ENCODE data around the gene NDUFAF8.
A peak's percentile ranks its signal among the peaks of the same experiment; 100 is the strongest.
"Not testable (repeated sequence)": the region's sequence is repeated elsewhere in the genome, so short reads cannot be mapped to it uniquely, and the experiment has no call there.

The NDUFAF8 gene

GRCh38 chr17:81223762-81224130 lies 15.4 kb upstream of the NDUFAF8 start:
- DNase-seq = no peak

- not testable (repeated sequence) for DNase-seq
These were observed 11.5 kb upstream of the NDUFAF8 start for GRCh38 chr17:81227630-81228029.

GRCh38 chr17:81228420-81228819 lies 10.7 kb upstream of the NDUFAF8 start:
- DNase-seq = no peak

- no peak for DNase-seq
These were observed 10.1 kb upstream of the NDUFAF8 start for GRCh38 chr17:81228834-81229665.

GRCh38 chr17:81229666-81229920 lies 9.5 kb upstream of the NDUFAF8 start:
- DNase-seq = no peak

- no peak for DNase-seq
These were observed 8.9 kb upstream of the NDUFAF8 start for GRCh38 chr17:81230043-81230820.

- no peak for DNase-seq
These were observed 7.9 kb upstream of the NDUFAF8 start for GRCh38 chr17:81231121-81231645.

- no peak for DNase-seq
These were observed 7.1 kb upstream of the NDUFAF8 start for GRCh38 chr17:81231766-81232581.

GRCh38 chr17:81232616-81233241 lies 6.4 kb upstream of the NDUFAF8 start:
- no peak for DNase-seq

- no peak for DNase-seq
These were observed 5.8 kb upstream of the NDUFAF8 start for GRCh38 chr17:81233316-81233715.

- no peak for DNase-seq
These were observed 5.2 kb upstream of the NDUFAF8 start for GRCh38 chr17:81233811-81234505.

GRCh38 chr17:81234506-81234855 lies 4.6 kb upstream of the NDUFAF8 start:
- DNase-seq = no peak

- no peak for DNase-seq
These were observed 3.9 kb upstream of the NDUFAF8 start for GRCh38 chr17:81234940-81235821.

GRCh38 chr17:81235822-81236740 lies 3.0 kb upstream of the NDUFAF8 start:
- DNase-seq = no peak

- DNase-seq = no peak
These were observed 2.3 kb upstream of the NDUFAF8 start for GRCh38 chr17:81236784-81237183.

- no peak for DNase-seq
These were observed 1.3 kb upstream of the NDUFAF8 start for GRCh38 chr17:81237591-81238489.

GRCh38 chr17:81238490-81238814 lies 666 bp upstream of the NDUFAF8 start:
- no peak for DNase-seq

- DNase-seq = peak in 1 of 2 experiments; percentile 40
These were observed 817 bp downstream of the NDUFAF8 start for GRCh38 chr17:81239714-81240555.

Measured in NCI-H524 (cell line).